SK-N-SH treated with all-trans-retinoic acid at 6 μM for 48 hours (cell line): ENCODE measurements around the gene NAGPA.

Experiments used
- ATAC-seq: fragments of 200-7000 bp; cut with Tn5 transposase; 3 replicates; pipeline ENCODE4 v1.9.1; 2020; ENCODE audit warnings: mild to moderate bottlenecking, moderate library complexity
- ARNTL ChIP-seq: fragments of 450-650 bp; formaldehyde crosslinking; IDR thresholded peaks from 2 replicates; pipeline ENCODE4 v1.5.0; 2020; ENCODE audit warnings: low read depth, mild to moderate bottlenecking, moderate library complexity, borderline replicate concordance
- BACH2 ChIP-seq: fragments of 250-450 bp; sonication (Bioruptor Pico); IDR thresholded peaks from 2 replicates; pipeline ENCODE4 v1.9.0; 2021; ENCODE audit warnings: mild to moderate bottlenecking, borderline replicate concordance
- CSDC2 ChIP-seq: fragments of 250-450 bp; sonication (Bioruptor Pico); IDR thresholded peaks from 2 replicates; pipeline ENCODE4 v1.5.0; 2020; ENCODE audit warnings: mild to moderate bottlenecking, moderate library complexity
- ESRRG ChIP-seq: fragments of 250-450 bp; sonication (Bioruptor Pico); IDR thresholded peaks from 2 replicates; pipeline ENCODE4 v1.6.1; 2021; ENCODE audit warnings: mild to moderate bottlenecking
- GLIS3 ChIP-seq: fragments of 250-450 bp; sonication (Bioruptor Pico); IDR thresholded peaks from 2 replicates; pipeline ENCODE4 v1.5.0; 2020; ENCODE audit warnings: mild to moderate bottlenecking, moderate library complexity
- ISL1 ChIP-seq: fragments of 250-450 bp; sonication (Bioruptor Pico); IDR thresholded peaks from 2 replicates; pipeline ENCODE4 v2.1.2; 2022; ENCODE audit warnings: mild to moderate bottlenecking, moderate library complexity
- OSR1 ChIP-seq: fragments of 250-450 bp; sonication (Bioruptor Pico); IDR thresholded peaks from 2 replicates; pipeline ENCODE4 v1.8.0; 2022; ENCODE audit warnings: moderate library complexity, mild to moderate bottlenecking, inconsistent platforms
- RARB ChIP-seq: fragments of 250-450 bp; sonication (Bioruptor Pico); IDR thresholded peaks from 2 replicates; pipeline ENCODE4 v1.8.0; 2021; ENCODE audit warnings: mild to moderate bottlenecking, moderate library complexity
- SNAI2 ChIP-seq: fragments of 250-450 bp; sonication (Bioruptor Pico); IDR thresholded peaks from 2 replicates; pipeline ENCODE4 v1.5.0; 2020; ENCODE audit warnings: mild to moderate bottlenecking, moderate library complexity
- TCF4 ChIP-seq: fragments of 250-450 bp; sonication (Bioruptor Pico); IDR thresholded peaks from 2 replicates; pipeline ENCODE4 v1.8.0; 2021; ENCODE audit warnings: mild to moderate bottlenecking, moderate library complexity, borderline replicate concordance
- TOX ChIP-seq: fragments of 250-450 bp; sonication (Bioruptor Pico); IDR thresholded peaks from 2 replicates; pipeline ENCODE4 v1.8.0; 2021; ENCODE audit warnings: mild to moderate bottlenecking, moderate library complexity, borderline replicate concordance
- ZC3H10 ChIP-seq: fragments of 250-450 bp; sonication (Bioruptor Pico); IDR thresholded peaks from 2 replicates; pipeline ENCODE4 v1.5.1; 2021; ENCODE audit warnings: mild to moderate bottlenecking, moderate library complexity
- ZFP3 ChIP-seq: fragments of 250-450 bp; sonication (Bioruptor Pico); IDR thresholded peaks from 2 replicates; pipeline ENCODE4 v1.5.0; 2020; ENCODE audit warnings: mild to moderate bottlenecking, moderate library complexity
- ZFP30 ChIP-seq: fragments of 450-650 bp; formaldehyde crosslinking; IDR thresholded peaks from 2 replicates; pipeline ENCODE4 v1.5.0; 2022; ENCODE audit warnings: mild to moderate bottlenecking, moderate library complexity
- ZNF565 ChIP-seq: fragments of 450-650 bp; formaldehyde crosslinking; conservative IDR thresholded peaks from 2 replicates; pipeline ENCODE4 v1.5.0; 2020; ENCODE audit warnings: low read depth, mild to moderate bottlenecking, moderate library complexity
- ZNF70 ChIP-seq: fragments of 450-650 bp; formaldehyde crosslinking; IDR thresholded peaks from 2 replicates; pipeline ENCODE4 v1.5.0; 2020; ENCODE audit warnings: mild to moderate bottlenecking, moderate library complexity
- TF ChIP-seq, protein P1 (sequence below): fragments of 250-450 bp; sonication (Bioruptor Pico); IDR thresholded peaks from 2 replicates; pipeline ENCODE4 v1.5.0; 2020; ENCODE audit warnings: mild to moderate bottlenecking, moderate library complexity
- TF ChIP-seq, protein P2 (sequence below): fragments of 250-450 bp; sonication (Bioruptor Pico); IDR thresholded peaks from 2 replicates; pipeline ENCODE4 v1.5.1; 2021; ENCODE audit warnings: mild to moderate bottlenecking, moderate library complexity
- TF ChIP-seq, protein P3 (sequence below): fragments of 250-450 bp; sonication (Bioruptor Pico); IDR thresholded peaks from 2 replicates; pipeline ENCODE4 v1.8.0; 2020; ENCODE audit warnings: mild to moderate bottlenecking, moderate library complexity, borderline replicate concordance
- TF ChIP-seq, protein P4 (sequence below): fragments of 250-450 bp; sonication (Bioruptor Pico); IDR thresholded peaks from 2 replicates; pipeline ENCODE4 v1.8.0; 2021; ENCODE audit warnings: low read depth, mild to moderate bottlenecking, moderate library complexity, borderline replicate concordance
- TF ChIP-seq, protein P5 (sequence below): fragments of 250-450 bp; sonication (Bioruptor Pico); IDR thresholded peaks from 2 replicates; pipeline ENCODE4 v1.5.1; 2020; ENCODE audit warnings: low read depth, mild to moderate bottlenecking, moderate library complexity

The NAGPA gene

DNA sequence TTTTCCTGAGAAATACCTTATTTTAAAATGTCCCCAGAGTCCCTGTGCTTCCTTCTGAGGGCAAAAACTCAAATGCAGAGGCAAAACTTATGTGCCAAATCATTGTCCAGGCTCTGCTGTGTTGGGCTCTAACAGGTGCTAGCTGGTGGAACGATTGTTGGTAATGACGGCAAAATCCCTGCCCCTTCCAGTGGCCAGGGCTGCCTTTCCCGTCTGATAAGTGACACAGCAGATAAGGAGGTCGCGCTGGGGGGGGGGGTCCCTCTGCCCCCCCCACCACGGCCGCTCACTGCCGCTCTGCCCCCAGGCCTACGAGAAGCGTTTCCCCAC is 46.5 kb downstream of the NAGPA start:
- TF ChIP-seq OSR1 (CRISPR knock-in tag) (no peak), ESRRG (CRISPR knock-in tag) (no peak), ZFP3 (CRISPR knock-in tag) (no peak), CSDC2 (CRISPR knock-in tag) (no peak), TOX (CRISPR knock-in tag) (no peak), RARB (CRISPR knock-in tag) (no peak), ZC3H10 (no peak), TCF4 (CRISPR knock-in tag) (no peak), SNAI2 (no peak), ZFP30 (no peak), ISL1 (no peak), ARNTL (CRISPR knock-in tag) (no peak)
- TF ChIP-seq, protein P1, sequence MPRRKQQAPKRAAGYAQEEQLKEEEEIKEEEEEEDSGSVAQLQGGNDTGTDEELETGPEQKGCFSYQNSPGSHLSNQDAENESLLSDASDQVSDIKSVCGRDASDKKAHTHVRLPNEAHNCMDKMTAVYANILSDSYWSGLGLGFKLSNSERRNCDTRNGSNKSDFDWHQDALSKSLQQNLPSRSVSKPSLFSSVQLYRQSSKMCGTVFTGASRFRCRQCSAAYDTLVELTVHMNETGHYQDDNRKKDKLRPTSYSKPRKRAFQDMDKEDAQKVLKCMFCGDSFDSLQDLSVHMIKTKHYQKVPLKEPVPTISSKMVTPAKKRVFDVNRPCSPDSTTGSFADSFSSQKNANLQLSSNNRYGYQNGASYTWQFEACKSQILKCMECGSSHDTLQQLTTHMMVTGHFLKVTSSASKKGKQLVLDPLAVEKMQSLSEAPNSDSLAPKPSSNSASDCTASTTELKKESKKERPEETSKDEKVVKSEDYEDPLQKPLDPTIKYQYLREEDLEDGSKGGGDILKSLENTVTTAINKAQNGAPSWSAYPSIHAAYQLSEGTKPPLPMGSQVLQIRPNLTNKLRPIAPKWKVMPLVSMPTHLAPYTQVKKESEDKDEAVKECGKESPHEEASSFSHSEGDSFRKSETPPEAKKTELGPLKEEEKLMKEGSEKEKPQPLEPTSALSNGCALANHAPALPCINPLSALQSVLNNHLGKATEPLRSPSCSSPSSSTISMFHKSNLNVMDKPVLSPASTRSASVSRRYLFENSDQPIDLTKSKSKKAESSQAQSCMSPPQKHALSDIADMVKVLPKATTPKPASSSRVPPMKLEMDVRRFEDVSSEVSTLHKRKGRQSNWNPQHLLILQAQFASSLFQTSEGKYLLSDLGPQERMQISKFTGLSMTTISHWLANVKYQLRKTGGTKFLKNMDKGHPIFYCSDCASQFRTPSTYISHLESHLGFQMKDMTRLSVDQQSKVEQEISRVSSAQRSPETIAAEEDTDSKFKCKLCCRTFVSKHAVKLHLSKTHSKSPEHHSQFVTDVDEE = no peak
- TF ChIP-seq, protein P2, sequence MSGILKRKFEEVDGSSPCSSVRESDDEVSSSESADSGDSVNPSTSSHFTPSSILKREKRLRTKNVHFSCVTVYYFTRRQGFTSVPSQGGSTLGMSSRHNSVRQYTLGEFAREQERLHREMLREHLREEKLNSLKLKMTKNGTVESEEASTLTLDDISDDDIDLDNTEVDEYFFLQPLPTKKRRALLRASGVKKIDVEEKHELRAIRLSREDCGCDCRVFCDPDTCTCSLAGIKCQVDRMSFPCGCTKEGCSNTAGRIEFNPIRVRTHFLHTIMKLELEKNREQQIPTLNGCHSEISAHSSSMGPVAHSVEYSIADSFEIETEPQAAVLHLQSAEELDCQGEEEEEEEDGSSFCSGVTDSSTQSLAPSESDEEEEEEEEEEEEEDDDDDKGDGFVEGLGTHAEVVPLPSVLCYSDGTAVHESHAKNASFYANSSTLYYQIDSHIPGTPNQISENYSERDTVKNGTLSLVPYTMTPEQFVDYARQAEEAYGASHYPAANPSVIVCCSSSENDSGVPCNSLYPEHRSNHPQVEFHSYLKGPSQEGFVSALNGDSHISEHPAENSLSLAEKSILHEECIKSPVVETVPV (CRISPR knock-in tag) = no peak
- TF ChIP-seq, protein P3, sequence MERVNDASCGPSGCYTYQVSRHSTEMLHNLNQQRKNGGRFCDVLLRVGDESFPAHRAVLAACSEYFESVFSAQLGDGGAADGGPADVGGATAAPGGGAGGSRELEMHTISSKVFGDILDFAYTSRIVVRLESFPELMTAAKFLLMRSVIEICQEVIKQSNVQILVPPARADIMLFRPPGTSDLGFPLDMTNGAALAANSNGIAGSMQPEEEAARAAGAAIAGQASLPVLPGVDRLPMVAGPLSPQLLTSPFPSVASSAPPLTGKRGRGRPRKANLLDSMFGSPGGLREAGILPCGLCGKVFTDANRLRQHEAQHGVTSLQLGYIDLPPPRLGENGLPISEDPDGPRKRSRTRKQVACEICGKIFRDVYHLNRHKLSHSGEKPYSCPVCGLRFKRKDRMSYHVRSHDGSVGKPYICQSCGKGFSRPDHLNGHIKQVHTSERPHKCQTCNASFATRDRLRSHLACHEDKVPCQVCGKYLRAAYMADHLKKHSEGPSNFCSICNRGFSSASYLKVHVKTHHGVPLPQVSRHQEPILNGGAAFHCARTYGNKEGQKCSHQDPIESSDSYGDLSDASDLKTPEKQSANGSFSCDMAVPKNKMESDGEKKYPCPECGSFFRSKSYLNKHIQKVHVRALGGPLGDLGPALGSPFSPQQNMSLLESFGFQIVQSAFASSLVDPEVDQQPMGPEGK = no peak
- TF ChIP-seq, protein P4, sequence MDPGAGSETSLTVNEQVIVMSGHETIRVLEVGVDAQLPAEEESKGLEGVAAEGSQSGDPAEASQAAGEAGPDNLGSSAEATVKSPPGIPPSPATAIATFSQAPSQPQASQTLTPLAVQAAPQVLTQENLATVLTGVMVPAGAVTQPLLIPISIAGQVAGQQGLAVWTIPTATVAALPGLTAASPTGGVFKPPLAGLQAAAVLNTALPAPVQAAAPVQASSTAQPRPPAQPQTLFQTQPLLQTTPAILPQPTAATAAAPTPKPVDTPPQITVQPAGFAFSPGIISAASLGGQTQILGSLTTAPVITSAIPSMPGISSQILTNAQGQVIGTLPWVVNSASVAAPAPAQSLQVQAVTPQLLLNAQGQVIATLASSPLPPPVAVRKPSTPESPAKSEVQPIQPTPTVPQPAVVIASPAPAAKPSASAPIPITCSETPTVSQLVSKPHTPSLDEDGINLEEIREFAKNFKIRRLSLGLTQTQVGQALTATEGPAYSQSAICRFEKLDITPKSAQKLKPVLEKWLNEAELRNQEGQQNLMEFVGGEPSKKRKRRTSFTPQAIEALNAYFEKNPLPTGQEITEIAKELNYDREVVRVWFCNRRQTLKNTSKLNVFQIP (CRISPR knock-in tag) = no peak
- no peak for ATAC-seq

DNA sequence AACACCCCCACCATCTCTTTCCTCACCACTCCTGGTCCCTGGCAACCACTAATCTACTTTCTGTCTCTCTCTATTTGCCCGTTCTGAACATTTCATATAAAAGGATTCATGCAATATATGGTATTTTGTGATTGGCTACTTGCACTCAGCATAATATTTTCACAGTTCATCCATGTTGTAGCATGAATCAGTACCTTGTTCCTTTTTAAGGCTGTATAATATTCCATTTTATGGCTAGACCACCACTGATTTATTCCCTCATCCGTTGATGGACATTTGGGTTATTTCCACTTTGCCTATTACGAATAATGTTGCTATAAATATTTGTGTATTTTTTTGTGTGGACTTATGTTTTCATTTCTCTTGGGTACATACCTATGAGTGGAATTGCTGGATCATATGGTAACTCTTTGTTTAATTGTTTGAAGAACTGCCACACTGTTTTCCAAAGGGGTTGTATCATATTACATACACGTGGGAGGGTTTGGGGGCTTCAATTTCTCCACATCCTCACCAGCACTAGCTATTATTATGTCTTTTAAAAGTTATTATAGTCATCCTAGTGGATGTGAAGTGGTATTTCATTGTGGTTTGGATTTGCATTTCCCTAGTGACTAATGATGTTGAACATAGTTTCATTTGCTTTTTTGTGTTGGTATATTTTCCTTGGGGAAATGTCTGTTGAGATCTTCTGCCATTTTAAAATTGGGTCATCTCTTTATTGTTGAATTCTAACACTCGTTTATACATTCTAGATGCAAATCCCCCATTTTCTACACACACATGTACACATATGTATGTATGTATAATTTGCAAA is 49.4 kb downstream of the NAGPA start:
- no peak for TF ChIP-seq ZFP3 (CRISPR knock-in tag)
- TF ChIP-seq ZNF565 (CRISPR knock-in tag) = no peak
- TF ChIP-seq, protein P4 (CRISPR knock-in tag) = no peak
- TF ChIP-seq BACH2 (CRISPR knock-in tag) = no peak
- no peak for TF ChIP-seq TCF4 (CRISPR knock-in tag)
- no peak for TF ChIP-seq GLIS3 (CRISPR knock-in tag)
- TF ChIP-seq, all 23 proteins: peak for 0

DNA sequence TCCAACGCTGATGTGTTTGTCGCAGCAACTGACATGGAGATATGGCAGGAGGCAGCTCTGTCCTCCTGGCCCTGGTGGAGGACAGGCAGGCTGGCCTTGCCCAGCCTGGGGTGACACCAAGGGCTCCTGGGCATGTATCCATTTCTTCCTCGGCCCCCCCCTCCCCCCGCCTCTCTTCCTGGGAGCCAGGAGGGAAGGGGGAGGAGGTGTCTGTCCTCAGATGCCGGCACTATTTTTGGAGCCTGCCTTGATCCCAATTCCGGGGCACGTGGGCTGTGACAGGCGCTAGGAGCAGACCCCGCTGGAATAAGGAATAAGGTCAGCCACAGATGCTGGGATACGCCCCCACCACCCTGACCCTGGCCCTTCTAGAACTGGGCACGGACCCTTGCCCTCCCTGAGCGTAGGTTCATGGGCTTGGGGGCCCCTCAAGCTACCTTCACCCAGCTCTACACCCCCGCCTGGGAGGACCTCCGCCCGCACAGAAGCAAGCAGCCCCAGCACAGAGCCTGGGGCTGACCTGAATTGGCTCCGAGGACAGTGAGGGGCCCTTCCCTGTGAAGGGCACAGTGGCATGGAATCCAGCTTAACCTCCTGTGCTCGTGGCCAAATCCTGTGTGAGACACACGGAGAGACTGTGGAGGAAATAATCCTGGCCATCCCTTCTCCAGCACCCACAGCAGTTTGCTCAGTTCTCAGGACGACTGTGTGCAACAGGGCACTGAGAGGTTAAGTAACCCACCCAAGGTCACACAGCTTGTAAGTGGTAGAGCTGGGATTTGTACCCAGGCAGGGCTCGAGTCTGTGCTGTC is 51.5 kb downstream of the NAGPA start:
- TF ChIP-seq ZC3H10 (no peak), ZNF565 (CRISPR knock-in tag) (no peak), ISL1 (no peak), TCF4 (CRISPR knock-in tag) (no peak), SNAI2 (no peak), ZNF70 (no peak), ZFP3 (CRISPR knock-in tag) (no peak), CSDC2 (CRISPR knock-in tag) (no peak), ESRRG (CRISPR knock-in tag) (no peak), ARNTL (CRISPR knock-in tag) (no peak), TOX (CRISPR knock-in tag) (no peak)
- TF ChIP-seq, protein P2 (CRISPR knock-in tag) = no peak
- TF ChIP-seq, protein P5, sequence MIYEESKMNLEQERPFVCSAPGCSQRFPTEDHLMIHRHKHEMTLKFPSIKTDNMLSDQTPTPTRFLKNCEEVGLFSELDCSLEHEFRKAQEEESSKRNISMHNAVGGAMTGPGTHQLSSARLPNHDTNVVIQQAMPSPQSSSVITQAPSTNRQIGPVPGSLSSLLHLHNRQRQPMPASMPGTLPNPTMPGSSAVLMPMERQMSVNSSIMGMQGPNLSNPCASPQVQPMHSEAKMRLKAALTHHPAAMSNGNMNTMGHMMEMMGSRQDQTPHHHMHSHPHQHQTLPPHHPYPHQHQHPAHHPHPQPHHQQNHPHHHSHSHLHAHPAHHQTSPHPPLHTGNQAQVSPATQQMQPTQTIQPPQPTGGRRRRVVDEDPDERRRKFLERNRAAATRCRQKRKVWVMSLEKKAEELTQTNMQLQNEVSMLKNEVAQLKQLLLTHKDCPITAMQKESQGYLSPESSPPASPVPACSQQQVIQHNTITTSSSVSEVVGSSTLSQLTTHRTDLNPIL (CRISPR knock-in tag) = no peak
- TF ChIP-seq, all 23 proteins: peak for 0
- ATAC-seq = no peak; the same call in 2 of the 3 replicates

More for the DNA sequence above, 49.4 kb downstream of the NAGPA start:
- ATAC-seq = no peak
